K562 (cell line): Measurements from ENCODE around the gene NARF. TPM values are rescaled to one million over a fixed set of nuclear protein-coding genes. Genes with fewer than 3 reads are reported as not detected.

ENCODE experiments used
- ATAC-seq: fragments of 200-7000 bp; cut with Tn5 transposase; 3 replicates; pipeline ENCODE4 v1.9.1; 2020; ENCODE audit warnings: moderate library complexity
- BruUV-seq: library from RNA; stranded (reverse); fragments of 400-500 nt; replicated peaks from 2 replicates; lab custom pipeline; 2021; lab: Mats Ljungman, UMichigan
- CTCF ChIA-PET: fragments of 300-600 bp; formaldehyde crosslinking; extraction: SDS; loops from one replicate; lab custom pipeline; 2021; ENCODE audit warnings: low intra/inter-chr PET ratio; lab: Yijun Ruan, JAX
- POLR2A ChIA-PET: fragments of 300-600, 350-650 bp; sonication (Branson Sonifier 250); formaldehyde crosslinking; extraction: SDS; loops from one replicate; lab custom pipeline; 2021; ENCODE audit warnings: antibody characterized with exemption, inconsistent platforms; lab: Yijun Ruan, JAX
- DNase-seq, 4 experiments: peaks; one replicate each; pipeline versions ENCODE4 v3.0.0 to v3.0.0-alpha.2; 2011 to 2018; ENCODE audit warnings: low spot score in 3 of 4, mixed read lengths in 3 of 4; ENCODE audit errors: extremely low read depth in 1 of 4
- FAIRE-seq: peaks from 2 replicates; lab custom pipeline; 2011; peaks lifted over from hg19 to GRCh38; lab: Jason Lieb, UNC
- H2AFZ ChIP-seq: 2 replicates; pipeline ENCODE4 v1.6.0; 2011; ENCODE audit warnings: low read depth, low read length, control low read depth, inconsistent platforms
- H3K27ac ChIP-seq: fragments of 200-600 bp; 3 replicates; pipeline ENCODE4 v1.8.0; 2011; ENCODE audit warnings: low read depth, mild to moderate bottlenecking, control low read depth, inconsistent platforms, low read length, moderate library complexity, mixed read lengths; ENCODE audit errors: extremely low read depth
- H3K27me3 ChIP-seq, 2 experiments: fragments of 300-600 bp in 1 of 2; 2 replicates in 1 of 2; 3 replicates in 1 of 2; pipeline versions ENCODE4 v1.6.0 to v1.8.0; 2011; ENCODE audit warnings: inconsistent platforms in 2 of 2, low read length in 2 of 2, mild to moderate bottlenecking in 1 of 2, mixed read lengths in 1 of 2, moderate library complexity in 1 of 2; ENCODE audit not compliant: control insufficient read depth in 2 of 2, insufficient read depth in 2 of 2
- H3K36me3 ChIP-seq: fragments of 300-600 bp; 3 replicates; pipeline ENCODE4 v1.8.0; 2011; ENCODE audit warnings: mild to moderate bottlenecking, low read length, inconsistent platforms; ENCODE audit not compliant: control insufficient read depth, insufficient read depth
- H3K4me1 ChIP-seq, 2 experiments: fragments of 200-600 bp in 1 of 2; replicated peaks in 1 of 2; 2 replicates in 1 of 2; 3 replicates in 1 of 2; pipeline versions ENCODE4 v1.5.1 to v1.8.0; 2011; ENCODE audit warnings: inconsistent platforms in 2 of 2, low read length in 2 of 2, mild to moderate bottlenecking in 1 of 2, mixed read lengths in 1 of 2, moderate library complexity in 1 of 2; ENCODE audit not compliant: control insufficient read depth in 2 of 2, insufficient read depth in 2 of 2
- H3K4me2 ChIP-seq: 2 replicates; pipeline ENCODE4 v1.6.1; 2011; ENCODE audit warnings: low read length, control low read depth, inconsistent platforms, mixed read lengths; ENCODE audit not compliant: insufficient read depth
- H3K4me3 ChIP-seq: fragments of 200-600 bp; sonication (generic), shearing (Covaris generic); 2 replicates; pipeline ENCODE4 v1.5.1; 2016; ENCODE audit warnings: control low read depth, inconsistent platforms
- H3K79me2 ChIP-seq: fragments of 200-600 bp; 3 replicates; pipeline ENCODE4 v1.8.0; 2011; ENCODE audit warnings: low read length, inconsistent platforms; ENCODE audit not compliant: control insufficient read depth, insufficient read depth
- H3K9ac ChIP-seq, 2 experiments: 2 replicates each; pipeline versions ENCODE4 v1.6.0 to v1.6.1; 2011; ENCODE audit warnings: low read depth in 2 of 2, low read length in 2 of 2, control low read depth in 1 of 2, inconsistent platforms in 1 of 2, mild to moderate bottlenecking in 1 of 2, mixed read lengths in 1 of 2; ENCODE audit not compliant: insufficient read depth in 1 of 2
- H3K9me1 ChIP-seq: one replicate; pipeline ENCODE4 v1.6.0; 2011; ENCODE audit warnings: inconsistent platforms, mild to moderate bottlenecking, low read length, moderate library complexity; ENCODE audit not compliant: control insufficient read depth, insufficient read depth
- H3K9me3 ChIP-seq: replicated peaks from 2 replicates; pipeline ENCODE4 v1.5.1; 2011; ENCODE audit warnings: low read depth, low read length, inconsistent platforms; ENCODE audit not compliant: control insufficient read depth, insufficient read depth
- H4K20me1 ChIP-seq: replicated peaks from 2 replicates; pipeline ENCODE4 v1.6.1; 2011; ENCODE audit warnings: low read length, inconsistent platforms, mixed read lengths; ENCODE audit not compliant: control insufficient read depth, insufficient read depth
- CBX3 ChIP-seq, 2 experiments: IDR thresholded peaks; 1 replicate in 1 of 2; 2 replicates in 1 of 2; pipeline ENCODE4 v1.6.1; 2012; ENCODE audit warnings: inconsistent platforms in 2 of 2, low read length in 2 of 2, borderline replicate concordance in 1 of 2, control low read depth in 1 of 2
- ELF2 ChIP-seq: fragments of 250-450 bp; sonication (Bioruptor Pico); IDR thresholded peaks from 2 replicates; pipeline ENCODE4 v1.5.0; 2021; ENCODE audit warnings: mild to moderate bottlenecking
- FOXP1 ChIP-seq: sonication (generic); formaldehyde crosslinking; IDR thresholded peaks from 2 replicates; pipeline ENCODE4 v1.8.0; 2022; ENCODE audit warnings: mild to moderate bottlenecking, missing genetic modification reagents
- GTF2B ChIP-seq: IDR thresholded peaks from 2 replicates; pipeline ENCODE4 v1.6.1; 2011; ENCODE audit not compliant: insufficient read length; ENCODE audit errors: extremely low read depth
- HMGN3 ChIP-seq: IDR thresholded peaks from 2 replicates; pipeline ENCODE4 v1.6.1; 2011; ENCODE audit warnings: borderline replicate concordance, low read depth, mild to moderate bottlenecking, mixed read lengths, low read length; ENCODE audit not compliant: insufficient read length; ENCODE audit errors: extremely low read depth
- RB1 ChIP-seq: fragments of 450-650 bp; IDR thresholded peaks from 2 replicates; pipeline ENCODE4 v1.6.1; 2017; ENCODE audit warnings: low read depth, mild to moderate bottlenecking
- ZNF445 ChIP-seq: fragments of 250-450 bp; sonication (Bioruptor Pico); IDR thresholded peaks from 2 replicates; pipeline ENCODE4 v1.4.0; 2020; ENCODE audit warnings: low read depth, mild to moderate bottlenecking, moderate library complexity
- ZNF699 ChIP-seq: fragments of 250-450 bp; sonication (Bioruptor Pico); IDR thresholded peaks from 2 replicates; pipeline ENCODE4 v1.8.0; 2021; ENCODE audit warnings: mild to moderate bottlenecking, moderate library complexity; ENCODE audit not compliant: insufficient replicate concordance
- WGBS: fragments of 100-300 bp; shearing (Covaris generic); methylation state at CpG from one replicate; pipeline ENCODE4 v1.1.6; 2016; ENCODE audit warnings: low coverage, mixed read lengths; ENCODE audit not compliant: insufficient coverage; ENCODE audit errors: missing lambda C conversion rate; 5-methylcytosine and 5-hydroxymethylcytosine counted together
- in situ Hi-C: fragments of 300-500 bp; cut with MboI; formaldehyde crosslinking; loops from 4 replicates; pipeline ENCODE4 v1.15.0; 2018; ENCODE audit warnings: inconsistent platforms, mixed read lengths
- intact Hi-C: fragments of 100-400 bp; cut with micrococcal nuclease; formaldehyde crosslinking; loops from 2 replicates; pipeline ENCODE4 v1.14.2; 2022
- polyA plus RNA-seq, 8 experiments: library from polyadenylated mRNA; depleted of rRNA in 4 of 8; stranded (reverse) in 5 of 8; unstranded in 3 of 8; fragments of >200 nt; fragmentation: Nextera tagmentation in 2 of 8; fragmentation: Illumina TruSeq in 1 of 8; extraction: Ambion mirVana in 2 of 8; extraction: Trizol in 1 of 8; gene quantifications; 2 replicates each; pipeline versions ENCODE4 v1.2.1 to v1.2.3, GENCODE V29; 2011 to 2014; ENCODE audit warnings: inconsistent platforms in 1 of 8, missing spikeins in 1 of 8
- total RNA-seq, 7 experiments: library from RNA; depleted of rRNA in 6 of 7; stranded (reverse); fragments of >200 nt in 6 of 7; fragmentation: Illumina TruSeq in 2 of 7; extraction: Trizol in 2 of 7; gene quantifications; 2 replicates each; pipeline versions ENCODE4 v1.2.1 to v1.2.3, GENCODE V29; 2011 to 2021; ENCODE audit warnings: low replicate concordance in 1 of 7
- TF ChIP-seq, protein P1 (sequence below): fragments of 450-650 bp; formaldehyde crosslinking; IDR thresholded peaks from 2 replicates; pipeline ENCODE4 v1.4.0; 2020; ENCODE audit warnings: mild to moderate bottlenecking, mixed read lengths

NARF gene
- total and polyA plus RNA-seq, 9 of the 15 experiments (the other 6 are each of a cell fraction or from before 2014, with no cell fraction given): 60.4 to 423 (median 132) TPM

GRCh38 chr17:82493226-82493781 is 34.8 kb downstream of the NARF start:
- peaks cover 5 to 52% of the 10 kb centered on the region in 2 experiments; a peak in 4 of 5 replicates for H3K4me1 ChIP-seq
- H4K20me1 ChIP-seq: 0 out of 2 replicates have a peak, but pooled peaks cover 6% of the 10 kb centered on the region
- POLR2A ChIA-PET: interaction anchor here (1.0 to 1.4 kb wide), 2 partner anchors 10 to 16 kb away, joined by 3 to 4 read pairs; no protein-coding TSS in a partner anchor
- no peak overlapping the region for H3K4me2 ChIP-seq
- TF ChIP-seq CBX3 (IDR thresholded peaks at IDR 0.05; ENCODE audit: borderline replicate concordance in 1 of 2, low read length in 2 of 2) (no peak), ZNF699 (CRISPR knock-in tag) (no peak), GTF2B (no peak), RB1 (no peak), ZNF445 (CRISPR knock-in tag) (no peak), HMGN3 (no peak), FOXP1 (no peak), ELF2 (CRISPR knock-in tag) (no peak)
- TF ChIP-seq, protein P1, sequence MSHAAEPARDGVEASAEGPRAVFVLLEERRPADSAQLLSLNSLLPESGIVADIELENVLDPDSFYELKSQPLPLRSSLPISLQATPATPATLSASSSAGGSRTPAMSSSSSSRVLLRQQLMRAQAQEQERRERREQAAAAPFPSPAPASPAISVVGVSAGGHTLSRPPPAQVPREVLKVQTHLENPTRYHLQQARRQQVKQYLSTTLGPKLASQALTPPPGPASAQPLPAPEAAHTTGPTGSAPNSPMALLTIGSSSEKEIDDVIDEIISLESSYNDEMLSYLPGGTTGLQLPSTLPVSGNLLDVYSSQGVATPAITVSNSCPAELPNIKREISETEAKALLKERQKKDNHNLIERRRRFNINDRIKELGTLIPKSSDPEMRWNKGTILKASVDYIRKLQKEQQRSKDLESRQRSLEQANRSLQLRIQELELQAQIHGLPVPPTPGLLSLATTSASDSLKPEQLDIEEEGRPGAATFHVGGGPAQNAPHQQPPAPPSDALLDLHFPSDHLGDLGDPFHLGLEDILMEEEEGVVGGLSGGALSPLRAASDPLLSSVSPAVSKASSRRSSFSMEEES (CRISPR knock-in tag): no peak
- no peaks in the 10 kb centered on the region for H3K79me2 ChIP-seq
- no peak overlapping the region for H3K27ac ChIP-seq
- CTCF ChIA-PET: interaction anchor here (1.8 kb wide), 1 partner anchor 58 kb away, joined by 5 read pairs; no protein-coding TSS in a partner anchor
- intact Hi-C loops: loop anchor here (5.0 to 10.0 kb wide), 3 partner anchors 36 to 139 kb away; partner anchors contain the start of genes NARF and TEX19
- BruUV-seq: no TSS peak
- no peak overlapping the region for H3K4me3 ChIP-seq
- no peak for FAIRE-seq
- H3K36me3 ChIP-seq: peaks cover 9% of the 10 kb centered on the region; the same call in 1 of the 3 replicates
- H3K9me1 ChIP-seq: peaks cover 3% of the 10 kb centered on the region
- no peaks in the 10 kb centered on the region; the same call in 1 of the 2 replicates for H3K9me3 ChIP-seq
- 45% methylated on average over 10 of the region's 12 CpGs for WGBS
- ATAC-seq: no peak
- H3K9ac ChIP-seq: peak overlapping the region in 1 of 2 experiments; percentile 3; a peak in 1 of 4 replicates
- in situ Hi-C loops: no loop called here
- H3K27me3 ChIP-seq: no peaks in the 10 kb centered on the region
- DNase-seq: no peak
- H2AFZ ChIP-seq: no peak overlapping the region
